HepG2 (cell line): ENCODE results near the gene FRRS1. TPM values are rescaled to one million over a fixed set of nuclear protein-coding genes. Genes with fewer than 3 reads are reported as not detected.

ENCODE experiments used
- BCL6 ChIP-seq: IDR thresholded peaks from 2 replicates; pipeline ENCODE4 v1.6.1; 2016; ENCODE audit warnings: missing genetic modification reagents, missing compliant biosample characterization
- CEBPG ChIP-seq: IDR thresholded peaks from 2 replicates; pipeline ENCODE4 v1.6.1; 2016
- CHD4 ChIP-seq: fragments of 200-600 bp; sonication (generic); IDR thresholded peaks from 2 replicates; pipeline ENCODE4 v1.7.0; 2017; ENCODE audit warnings: mild to moderate bottlenecking, low read length, borderline replicate concordance
- CREB1 ChIP-seq, 2 experiments: fragments of 450-650 bp in 1 of 2; IDR thresholded peaks; 2 replicates each; pipeline ENCODE4 v1.6.1; 2016 to 2017; ENCODE audit warnings: control low read depth in 1 of 2, mild to moderate bottlenecking in 1 of 2, missing compliant biosample characterization in 1 of 2, missing genetic modification characterization in 1 of 2
- DBP ChIP-seq: sonication (generic); formaldehyde crosslinking; IDR thresholded peaks from 2 replicates; pipeline ENCODE4 v1.4.0; 2020; ENCODE audit warnings: missing genetic modification reagents; ENCODE audit errors: not compliant biosample characterization
- FOXA1 ChIP-seq, 2 experiments: fragments of 450-650 bp in 1 of 2; sonication (generic) in 1 of 2; formaldehyde crosslinking in 1 of 2; IDR thresholded peaks; 2 replicates each; pipeline versions ENCODE4 v1.4.0 to v1.6.1; 2016 to 2020; ENCODE audit warnings: missing genetic modification reagents in 1 of 2
- FOXP4 ChIP-seq: sonication (generic); formaldehyde crosslinking; IDR thresholded peaks from 2 replicates; pipeline ENCODE4 v1.4.0; 2020; ENCODE audit warnings: missing genetic modification reagents
- HMGXB4 ChIP-seq, 2 experiments: sonication (generic) in 1 of 2; formaldehyde crosslinking in 1 of 2; IDR thresholded peaks; 2 replicates each; pipeline versions ENCODE4 v1.4.0 to v1.6.1; 2018 to 2020; ENCODE audit warnings: missing genetic modification reagents in 2 of 2, borderline replicate concordance in 1 of 2, low read depth in 1 of 2, mild to moderate bottlenecking in 1 of 2, missing biosample characterization in 1 of 2
- HNF4G ChIP-seq, 2 experiments: sonication (generic) in 1 of 2; formaldehyde crosslinking in 1 of 2; IDR thresholded peaks; 2 replicates each; pipeline versions ENCODE4 v1.4.0 to v1.6.1; 2011 to 2020; ENCODE audit warnings: borderline replicate concordance in 2 of 2, low read depth in 2 of 2, mild to moderate bottlenecking in 2 of 2, low read length in 1 of 2, missing genetic modification reagents in 1 of 2, moderate library complexity in 1 of 2
- KAT8 ChIP-seq: IDR thresholded peaks from 2 replicates; pipeline ENCODE4 v1.6.1; 2016; ENCODE audit warnings: missing genetic modification reagents, missing compliant biosample characterization
- KLF16 ChIP-seq, 2 experiments: sonication (generic) in 1 of 2; formaldehyde crosslinking in 1 of 2; IDR thresholded peaks; 2 replicates each; pipeline versions ENCODE4 v1.6.1 to v1.8.0; 2016 to 2023; ENCODE audit warnings: missing genetic modification reagents in 2 of 2, missing compliant biosample characterization in 1 of 2
- LCORL ChIP-seq, 2 experiments: fragments of 450-650 bp in 1 of 2; sonication (generic) in 1 of 2; formaldehyde crosslinking in 1 of 2; IDR thresholded peaks; 2 replicates each; pipeline versions ENCODE4 v1.5.0 to v1.6.1; 2017 to 2020; ENCODE audit warnings: antibody characterized with exemption in 1 of 2, missing genetic modification reagents in 1 of 2
- MED1 ChIP-seq: sonication (generic); formaldehyde crosslinking; IDR thresholded peaks from 2 replicates; pipeline ENCODE4 v1.4.0; 2020; ENCODE audit warnings: missing genetic modification reagents
- NCOA2 ChIP-seq: sonication (generic); formaldehyde crosslinking; IDR thresholded peaks from 2 replicates; pipeline ENCODE4 v1.8.0; 2022; ENCODE audit warnings: inconsistent platforms
- NFRKB ChIP-seq: fragments of 450-650 bp; IDR thresholded peaks from 2 replicates; pipeline ENCODE4 v1.6.1; 2017
- PITX1 ChIP-seq: sonication (generic); formaldehyde crosslinking; IDR thresholded peaks from 2 replicates; pipeline ENCODE4 v1.5.1; 2020; ENCODE audit warnings: mild to moderate bottlenecking, missing genetic modification reagents
- SAP130 ChIP-seq: IDR thresholded peaks from 2 replicates; pipeline ENCODE4 v1.6.1; 2016; ENCODE audit warnings: low read depth
- SMC3 ChIP-seq: IDR thresholded peaks from 2 replicates; pipeline ENCODE4 v1.6.1; 2011; ENCODE audit warnings: low read length, improper control_type of control experiment
- TBL1XR1 ChIP-seq: fragments of 150-350 bp; IDR thresholded peaks from 2 replicates; pipeline ENCODE4 v1.6.1; 2014; ENCODE audit warnings: borderline replicate concordance, low read length; ENCODE audit not compliant: partially characterized antibody
- ZNF317 ChIP-seq: sonication (generic); formaldehyde crosslinking; IDR thresholded peaks from 2 replicates; pipeline ENCODE4 v1.5.0; 2020; ENCODE audit warnings: mild to moderate bottlenecking, missing genetic modification reagents
- ZNF460 ChIP-seq: sonication (generic); formaldehyde crosslinking; IDR thresholded peaks from 2 replicates; pipeline ENCODE4 v1.5.1; 2020; ENCODE audit warnings: missing genetic modification reagents, mild to moderate bottlenecking, borderline replicate concordance
- ZNF614 ChIP-seq: IDR thresholded peaks from 2 replicates; pipeline ENCODE4 v1.6.1; 2018; ENCODE audit warnings: missing biosample characterization, missing genetic modification reagents, inconsistent platforms, borderline replicate concordance
- ZNF878 ChIP-seq: sonication (generic); formaldehyde crosslinking; IDR thresholded peaks from 2 replicates; pipeline ENCODE4 v1.8.1; 2023; ENCODE audit warnings: mild to moderate bottlenecking, missing genetic modification reagents, moderate library complexity
- ZSCAN25 ChIP-seq: sonication (generic); formaldehyde crosslinking; IDR thresholded peaks from 2 replicates; pipeline ENCODE4 v1.8.0; 2022; ENCODE audit warnings: mild to moderate bottlenecking, missing genetic modification reagents
- ZSCAN9 ChIP-seq: IDR thresholded peaks from 2 replicates; pipeline ENCODE4 v1.6.1; 2016; ENCODE audit warnings: borderline replicate concordance
- polyA plus RNA-seq, 8 experiments: library from polyadenylated mRNA; depleted of rRNA in 3 of 8; stranded (reverse) in 7 of 8; unstranded in 1 of 8; fragments of >200 nt; fragmentation: Illumina TruSeq in 4 of 8; extraction: Trizol in 4 of 8; gene quantifications; 2 replicates each; pipeline versions ENCODE4 v1.2.1 to v1.2.3, GENCODE V29; 2011 to 2016; ENCODE audit warnings: low read depth in 4 of 8, missing spikeins in 1 of 8, mixed read lengths in 1 of 8; ENCODE audit not compliant: insufficient read depth in 1 of 8
- total RNA-seq, 5 experiments: library from RNA; depleted of rRNA; stranded (reverse); fragments of >200 nt; fragmentation: Illumina TruSeq; extraction: Trizol; gene quantifications; 2 replicates each; pipeline ENCODE4 v1.2.3, GENCODE V29; 2016; ENCODE audit warnings: low read depth in 1 of 5

Gene FRRS1
- total and polyA plus RNA-seq, 2 of the 13 experiments (the other 11 are each of a cell fraction or from before 2014, with no cell fraction given), result 22.6 to 23.4 TPM

- TF ChIP-seq FOXP4 (CRISPR knock-in tag) (peak; percentile 71), ZNF460 (no peak), CHD4 (peak; percentile 51; the same call in 1 of the 2 replicates), ZNF878 (CRISPR knock-in tag) (0 out of 2 replicates have a peak, but pooled peaks have one; percentile 24), ZSCAN25 (peak; percentile 92), CEBPG (peak; percentile 70), DBP (no peak), KAT8 (CRISPR knock-in tag) (peak; percentile 62; the same call in 1 of the 2 replicates), BCL6 (CRISPR knock-in tag) (peak; percentile 90), HMGXB4 (CRISPR knock-in tag; IDR thresholded peaks at IDR 0.05; ENCODE audit: borderline replicate concordance in 1 of 2, low read depth in 1 of 2) (0 out of 4 replicates have a peak, but pooled peaks of 1 of the 2 experiments have one; percentile 31), ZNF317 (CRISPR knock-in tag) (0 out of 2 replicates have a peak, but pooled peaks have one; percentile 56), NFRKB (no peak), ZSCAN9 (CRISPR knock-in tag) (peak; percentile 35; the same call in 1 of the 2 replicates), LCORL (IDR thresholded peaks at IDR 0.05) (peak; percentile 81), LCORL (CRISPR knock-in tag; IDR thresholded peaks at IDR 0.05) (peak; percentile 82), HNF4G (IDR thresholded peaks at IDR 0.05; ENCODE audit: borderline replicate concordance, low read depth, low read length) (peak; percentile 90), HNF4G (CRISPR knock-in tag; IDR thresholded peaks at IDR 0.05; ENCODE audit: borderline replicate concordance, low read depth) (peak; percentile 67; the same call in 1 of the 2 replicates), ZNF614 (CRISPR knock-in tag) (peak; percentile 79), FOXA1 (IDR thresholded peaks at IDR 0.05) (no peak), FOXA1 (CRISPR knock-in tag; IDR thresholded peaks at IDR 0.05) (peak; percentile 68), NCOA2 (CRISPR knock-in tag) (peak; percentile 60), SAP130 (peak; percentile 74), SMC3 (no peak), TBL1XR1 (peak; percentile 73), MED1 (CRISPR knock-in tag) (peak; percentile 79), PITX1 (CRISPR knock-in tag) (peak; percentile 63), KLF16 (CRISPR knock-in tag; IDR thresholded peaks at IDR 0.05) (0 out of 4 replicates have a peak, but pooled peaks of 1 of the 2 experiments have one; percentile 23), CREB1 (IDR thresholded peaks at IDR 0.05) (no peak), CREB1 (CRISPR knock-in tag; IDR thresholded peaks at IDR 0.05) (peak; percentile 38; the same call in 1 of the 2 replicates)
These were observed 27.5 kb downstream of the FRRS1 start (continued) for GRCh38 chr1:99738858-99739465.
